IMR-90 (cell line): ENCODE results near the gene REV3L. TPM values are rescaled to one million over a fixed set of nuclear protein-coding genes. Genes with fewer than 3 reads are reported as not detected.

Experiments
- ATAC-seq: fragments of 200-7000 bp; cut with Tn5 transposase; 2 replicates; pipeline ENCODE4 v1.9.1; 2020; ENCODE audit warnings: low read depth, mild to moderate bottlenecking, moderate library complexity
- BruUV-seq: library from RNA; stranded (reverse); fragments of 400-500 nt; replicated peaks from 2 replicates; lab custom pipeline; 2021; lab: Mats Ljungman, UMichigan
- CTCF ChIA-PET: fragments of 300-600 bp; formaldehyde crosslinking; extraction: SDS; loops from one replicate; lab custom pipeline; 2021; ENCODE audit warnings: antibody characterized with exemption; lab: Yijun Ruan, JAX
- POLR2A ChIA-PET: fragments of 300-600 bp; sonication (Branson Sonifier 250); formaldehyde crosslinking; loops from one replicate; lab custom pipeline; 2022; ENCODE audit warnings: antibody characterized with exemption; ENCODE audit not compliant: unreplicated experiment; lab: Charles Lee
- DNase-seq: peaks from one replicate; pipeline ENCODE4 v3.0.0; 2013
- H2AFZ ChIP-seq: replicated peaks from 2 replicates; pipeline ENCODE3; 2013; ENCODE audit warnings: low read length, mild to moderate bottlenecking; ENCODE audit not compliant: poor library complexity
- H2AK5ac ChIP-seq: 2 replicates; pipeline ENCODE4 v1.6.1; 2013; ENCODE audit warnings: low read depth, low read length, inconsistent platforms
- H2AK9ac ChIP-seq: replicated peaks from 2 replicates; pipeline ENCODE3; 2013; ENCODE audit warnings: mild to moderate bottlenecking, low read depth, low read length, moderate library complexity; ENCODE audit not compliant: poor library complexity
- H2BK120ac ChIP-seq: 2 replicates; pipeline ENCODE4 v1.6.1; 2013; ENCODE audit warnings: low read depth, low read length, inconsistent platforms
- H2BK15ac ChIP-seq: 3 replicates; pipeline ENCODE4 v1.6.1; 2013; ENCODE audit warnings: low read depth, low read length, inconsistent platforms
- H2BK20ac ChIP-seq: 2 replicates; pipeline ENCODE4 v1.6.1; 2013; ENCODE audit warnings: low read depth, mild to moderate bottlenecking, inconsistent platforms, low read length, moderate library complexity
- H2BK5ac ChIP-seq: 2 replicates; pipeline ENCODE4 v1.6.1; 2013; ENCODE audit warnings: mild to moderate bottlenecking, low read depth, low read length, inconsistent platforms; ENCODE audit not compliant: poor library complexity, severe bottlenecking
- H3K14ac ChIP-seq: replicated peaks from 2 replicates; pipeline ENCODE4 v1.6.1; 2013; ENCODE audit warnings: low read depth, low read length, inconsistent platforms
- H3K18ac ChIP-seq: 2 replicates; pipeline ENCODE4 v1.6.1; 2013; ENCODE audit warnings: low read depth, low read length, control low read depth
- H3K23ac ChIP-seq: 2 replicates; pipeline ENCODE4 v1.6.1; 2013; ENCODE audit warnings: low read depth, low read length, inconsistent platforms
- H3K27ac ChIP-seq: 2 replicates; pipeline ENCODE4 v1.5.1; 2013; ENCODE audit warnings: mild to moderate bottlenecking, control low read depth, low read length; ENCODE audit not compliant: insufficient read depth
- H3K27me3 ChIP-seq: 2 replicates; pipeline ENCODE4 v1.6.1; 2013; ENCODE audit warnings: low read length; ENCODE audit not compliant: control insufficient read depth, insufficient read depth
- H3K36me3 ChIP-seq: 2 replicates; pipeline ENCODE4 v1.6.1; 2013; ENCODE audit warnings: low read length, mixed read lengths; ENCODE audit not compliant: control insufficient read depth, insufficient read depth
- H3K4ac ChIP-seq: 2 replicates; pipeline ENCODE4 v1.6.1; 2013; ENCODE audit warnings: low read depth, low read length, inconsistent platforms
- H3K4me1 ChIP-seq: 2 replicates; pipeline ENCODE4 v1.6.1; 2013; ENCODE audit warnings: low read length, mixed read lengths; ENCODE audit not compliant: control insufficient read depth, insufficient read depth
- H3K4me2 ChIP-seq: 2 replicates; pipeline ENCODE4 v1.6.1; 2013; ENCODE audit warnings: low read depth, mild to moderate bottlenecking, control low read depth, low read length, moderate library complexity
- H3K4me3 ChIP-seq: 2 replicates; pipeline ENCODE4 v1.5.1; 2013; ENCODE audit warnings: low read depth, mild to moderate bottlenecking, control low read depth, low read length, moderate library complexity; ENCODE audit not compliant: insufficient read depth
- H3K56ac ChIP-seq: 2 replicates; pipeline ENCODE4 v1.6.1; 2013; ENCODE audit warnings: low read length, inconsistent platforms; ENCODE audit not compliant: insufficient read depth; ENCODE audit errors: extremely low read depth
- H3K79me1 ChIP-seq, 2 experiments: 2 replicates each; pipeline ENCODE4 v1.6.1; 2013; ENCODE audit warnings: low read length in 2 of 2, inconsistent platforms in 1 of 2, low read depth in 1 of 2
- H3K9ac ChIP-seq: 2 replicates; pipeline ENCODE4 v1.6.1; 2013; ENCODE audit warnings: low read depth, low read length, control low read depth
- H3K9me1 ChIP-seq: 2 replicates; pipeline ENCODE4 v1.6.1; 2013; ENCODE audit warnings: low read length, inconsistent platforms; ENCODE audit not compliant: insufficient read depth
- H3K9me3 ChIP-seq: 2 replicates; pipeline ENCODE4 v1.6.1; 2013; ENCODE audit warnings: low read length; ENCODE audit not compliant: control insufficient read depth, insufficient read depth
- H4K20me1 ChIP-seq: 2 replicates; pipeline ENCODE4 v1.6.1; 2013; ENCODE audit warnings: low read length, inconsistent platforms; ENCODE audit not compliant: insufficient read depth
- H4K5ac ChIP-seq: 2 replicates; pipeline ENCODE4 v1.6.1; 2013; ENCODE audit warnings: mild to moderate bottlenecking, low read depth, low read length, control low read depth
- H4K8ac ChIP-seq, 2 experiments: 2 replicates each; pipeline ENCODE4 v1.6.1; 2013; ENCODE audit warnings: low read depth in 2 of 2, low read length in 2 of 2, control low read depth in 1 of 2, inconsistent platforms in 1 of 2
- H4K91ac ChIP-seq: 2 replicates; pipeline ENCODE4 v1.6.1; 2013; ENCODE audit warnings: low read depth, low read length, inconsistent platforms; ENCODE audit not compliant: insufficient read depth
- CEBPB ChIP-seq: IDR thresholded peaks from 2 replicates; pipeline ENCODE4 v1.6.1; 2012; ENCODE audit warnings: low read depth, low read length, improper control_type of control experiment
- CHD1 ChIP-seq: IDR thresholded peaks from 2 replicates; pipeline ENCODE4 v1.6.1; 2012; ENCODE audit warnings: low read depth, low read length, improper control_type of control experiment
- FOS ChIP-seq: fragments of 150-350 bp; IDR thresholded peaks from 2 replicates; pipeline ENCODE4 v1.6.1; 2016; ENCODE audit warnings: low read depth, low read length
- MAFK ChIP-seq: IDR thresholded peaks from 2 replicates; pipeline ENCODE4 v1.6.1; 2012; ENCODE audit warnings: low read depth, low read length, improper control_type of control experiment
- MXI1 ChIP-seq: IDR thresholded peaks from 2 replicates; pipeline ENCODE4 v1.6.1; 2012; ENCODE audit warnings: low read depth, mild to moderate bottlenecking, low read length, moderate library complexity, borderline replicate concordance
- NFE2L2 ChIP-seq: fragments of 150-350 bp; IDR thresholded peaks from 2 replicates; pipeline ENCODE4 v1.6.1; 2016; ENCODE audit warnings: low read depth, mild to moderate bottlenecking, low read length
- POLR2A ChIP-seq: IDR thresholded peaks from 2 replicates; pipeline ENCODE4 v1.6.1; 2012; ENCODE audit warnings: mild to moderate bottlenecking, low read depth, low read length
- RAD21 ChIP-seq: IDR thresholded peaks from 2 replicates; pipeline ENCODE4 v1.6.1; 2012; ENCODE audit warnings: low read length, improper control_type of control experiment
- RCOR1 ChIP-seq: IDR thresholded peaks from 2 replicates; pipeline ENCODE4 v1.6.1; 2012; ENCODE audit warnings: mild to moderate bottlenecking, low read length, improper control_type of control experiment; ENCODE audit not compliant: insufficient replicate concordance
- RFX5 ChIP-seq: IDR thresholded peaks from 2 replicates; pipeline ENCODE4 v1.8.0; 2012; ENCODE audit warnings: low read depth, mild to moderate bottlenecking, low read length, moderate library complexity
- SMC3 ChIP-seq: fragments of 150-350 bp; IDR thresholded peaks from 2 replicates; pipeline ENCODE4 v1.6.1; 2016; ENCODE audit warnings: low read depth, mild to moderate bottlenecking, antibody characterized with exemption, low read length, moderate library complexity
- USF2 ChIP-seq: fragments of 150-350 bp; IDR thresholded peaks from 2 replicates; pipeline ENCODE4 v1.6.1; 2017; ENCODE audit warnings: mild to moderate bottlenecking, antibody characterized with exemption, low read length, low read depth
- WGBS, 2 experiments: methylation state at CpG; one replicate each; pipeline versions ENCODE4 v1.1.5 to v1.1.7; 2013; ENCODE audit warnings: missing lambda C conversion rate in 2 of 2; ENCODE audit not compliant: insufficient read length in 1 of 2; ENCODE audit errors: extremely low coverage in 2 of 2; 5-methylcytosine and 5-hydroxymethylcytosine counted together
- dilution Hi-C: fragments of 300-500 bp; cut with HindIII; formaldehyde crosslinking; loops from one replicate; pipeline ENCODE4 v1.14.3; 2018; ENCODE audit warnings: low sequenced_read_pairs; ENCODE audit not compliant: unreplicated experiment
- in situ Hi-C: fragments of 300-500 bp; cut with MboI; formaldehyde crosslinking; loops from 3 replicates; pipeline ENCODE4 v1.14.3; 2019; ENCODE audit warnings: low sequenced_read_pairs, inconsistent platforms, mixed read lengths
- intact Hi-C: fragments of 100-400 bp; cut with micrococcal nuclease; formaldehyde crosslinking; loops from 2 replicates; pipeline ENCODE4 v1.10.0; 2022
- polyA plus RNA-seq, 3 experiments: library from polyadenylated mRNA; depleted of rRNA; stranded (reverse); fragments of >200 nt; gene quantifications; 2 replicates each; pipeline ENCODE4 v1.2.3, GENCODE V29; 2012; ENCODE audit warnings: low replicate concordance in 1 of 3
- total RNA-seq: library from RNA; depleted of rRNA; stranded (reverse); fragments of >200 nt; gene quantifications from 2 replicates; pipeline ENCODE4 v1.2.3, GENCODE V29; 2012

REV3L gene
- total and polyA plus RNA-seq, 2 of the 4 experiments (the other 2 are of a cell fraction): 7.4 to 15.4 TPM

- peaks cover 30 to 53% of the 10 kb centered on the region in 2 experiments for H3K79me1 ChIP-seq
- H3K9me3 ChIP-seq: peaks cover 2% of the 10 kb centered on the region; the same call in 1 of the 2 replicates
- no peak overlapping the region for H4K8ac ChIP-seq
- intact Hi-C loops (loop anchor here (2.0 kb wide), 1 partner anchor 15 kb away; no protein-coding TSS in a partner anchor), dilution Hi-C loops (no loop called here), in situ Hi-C loops (no loop called here)
- H4K91ac ChIP-seq: no peak overlapping the region
- no peak overlapping the region for H2AFZ ChIP-seq
- no peaks in the 10 kb centered on the region for H3K9me1 ChIP-seq
- H3K27ac ChIP-seq: no peak overlapping the region
- H2AK9ac ChIP-seq: no peak overlapping the region
- no peaks in the 10 kb centered on the region for H3K4me1 ChIP-seq
- DNase-seq: no peak
- TF ChIP-seq RFX5: no peak
- no peak for TF ChIP-seq CEBPB
- no peak for TF ChIP-seq USF2
- TF ChIP-seq RCOR1: no peak
- no peak for TF ChIP-seq MAFK
- TF ChIP-seq CHD1: no peak
- no peak for TF ChIP-seq RAD21
- TF ChIP-seq FOS: no peak
- TF ChIP-seq NFE2L2: no peak
- no peak for TF ChIP-seq SMC3
- TF ChIP-seq POLR2A: no peak
- TF ChIP-seq MXI1: no peak
- H2BK20ac ChIP-seq: no peak overlapping the region
- H3K18ac ChIP-seq: no peak overlapping the region
- H4K5ac ChIP-seq: no peak overlapping the region
- H3K9ac ChIP-seq: no peak overlapping the region
- ChIA-PET POLR2A (no interaction called here), CTCF (no interaction called here)
- H4K20me1 ChIP-seq: peaks cover 37% of the 10 kb centered on the region
- no CpG with 5 or more reads among the region's 2 CpGs for WGBS, 2 experiments
- no peak overlapping the region for H3K14ac ChIP-seq
- no peak overlapping the region for H3K4ac ChIP-seq
- H3K36me3 ChIP-seq: peaks cover 2% of the 10 kb centered on the region; the same call in 1 of the 2 replicates
- no peak overlapping the region for H3K23ac ChIP-seq
- no peak overlapping the region for H3K56ac ChIP-seq
- no peak overlapping the region for H2BK5ac ChIP-seq
- no peaks in the 10 kb centered on the region for H3K27me3 ChIP-seq
- H3K4me3 ChIP-seq: no peak overlapping the region
- no peak overlapping the region for H2AK5ac ChIP-seq
- H2BK120ac ChIP-seq: no peak overlapping the region
- BruUV-seq: no TSS peak
- H3K4me2 ChIP-seq: no peak overlapping the region
- H2BK15ac ChIP-seq: no peak overlapping the region
- no peak for ATAC-seq
These were observed 45.4 kb downstream of the REV3L start for GRCh38 chr6:111437573-111437972.
